Lower lobe of right lung (tissue), 2 donors: ENCODE data around the gene MTNR1A. TPM values are rescaled to one million over a fixed set of nuclear protein-coding genes. Genes with fewer than 3 reads are reported as not detected.

Experiments
- ATAC-seq, 2 donors: fragments of 200-7000 bp; cut with Tn5 transposase; one replicate each; pipeline ENCODE4 v1.9.1; 2020 to 2022; ENCODE audit warnings: mild to moderate bottlenecking in 2 of 2, moderate library complexity in 2 of 2
- DNase-seq: peaks from one replicate; pipeline ENCODE4 v3.0.0-alpha.2; 2020
- H3K27ac ChIP-seq: fragments of 200-600 bp; one replicate; pipeline ENCODE4 v1.8.0; 2022
- H3K27me3 ChIP-seq: fragments of 200-600 bp; one replicate; pipeline ENCODE4 v1.8.0; 2022; ENCODE audit warnings: low read depth
- H3K36me3 ChIP-seq: fragments of 200-600 bp; one replicate; pipeline ENCODE4 v1.8.0; 2022; ENCODE audit warnings: mild to moderate bottlenecking
- H3K4me1 ChIP-seq: fragments of 200-600 bp; one replicate; pipeline ENCODE4 v1.8.0; 2022
- H3K4me3 ChIP-seq: fragments of 200-600 bp; one replicate; pipeline ENCODE4 v1.8.0; 2022; ENCODE audit warnings: mild to moderate bottlenecking
- H3K9me3 ChIP-seq: fragments of 200-600 bp; one replicate; pipeline ENCODE4 v1.8.0; 2022
- intact Hi-C: fragments of 100-400 bp; cut with DNase I; formaldehyde crosslinking; loops from one replicate; pipeline ENCODE4 v1.11.0; 2022
- total RNA-seq: library from RNA; stranded (reverse); fragmentation: NEBNext Ultra II Directional; extraction: Animal tissue kit (Norgen Biotek cat#: 25700); gene quantifications from one replicate; pipeline ENCODE4 v1.2.1, GENCODE V29; 2021
- TF ChIP-seq, protein P1 (sequence below): fragments of 200-600 bp; IDR thresholded peaks from one replicate; pipeline ENCODE4 v1.8.0; 2022; ENCODE audit warnings: antibody characterized with exemption, mild to moderate bottlenecking
- donor health status: DM: no; HTN: yes; CAD: no; lungs with severe emphysema.

Gene MTNR1A
- total RNA-seq, 1 donor from 2014 or later: not detected

DNA sequence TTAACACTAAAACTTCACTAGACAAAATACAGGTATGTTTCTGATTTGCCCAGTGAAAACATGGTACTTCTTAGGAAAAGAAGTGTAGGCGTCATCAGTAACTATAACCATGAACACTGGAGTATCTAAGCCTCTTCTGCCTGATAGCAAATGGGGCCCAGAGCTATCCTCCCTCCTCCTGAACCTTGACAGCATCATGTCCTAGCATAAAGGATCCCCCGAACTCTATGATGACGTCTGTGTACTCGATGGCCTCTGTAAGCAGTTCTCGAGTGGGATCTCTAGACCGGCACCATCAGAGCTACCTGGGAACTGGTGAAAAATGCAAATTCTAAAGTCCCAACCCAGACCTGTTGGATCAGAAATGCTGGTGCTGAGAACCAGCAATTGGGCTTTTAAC, 36.3 kb upstream of the MTNR1A start:
- DNase-seq (no peak), ATAC-seq (no peak)
- TF ChIP-seq, protein P1, sequence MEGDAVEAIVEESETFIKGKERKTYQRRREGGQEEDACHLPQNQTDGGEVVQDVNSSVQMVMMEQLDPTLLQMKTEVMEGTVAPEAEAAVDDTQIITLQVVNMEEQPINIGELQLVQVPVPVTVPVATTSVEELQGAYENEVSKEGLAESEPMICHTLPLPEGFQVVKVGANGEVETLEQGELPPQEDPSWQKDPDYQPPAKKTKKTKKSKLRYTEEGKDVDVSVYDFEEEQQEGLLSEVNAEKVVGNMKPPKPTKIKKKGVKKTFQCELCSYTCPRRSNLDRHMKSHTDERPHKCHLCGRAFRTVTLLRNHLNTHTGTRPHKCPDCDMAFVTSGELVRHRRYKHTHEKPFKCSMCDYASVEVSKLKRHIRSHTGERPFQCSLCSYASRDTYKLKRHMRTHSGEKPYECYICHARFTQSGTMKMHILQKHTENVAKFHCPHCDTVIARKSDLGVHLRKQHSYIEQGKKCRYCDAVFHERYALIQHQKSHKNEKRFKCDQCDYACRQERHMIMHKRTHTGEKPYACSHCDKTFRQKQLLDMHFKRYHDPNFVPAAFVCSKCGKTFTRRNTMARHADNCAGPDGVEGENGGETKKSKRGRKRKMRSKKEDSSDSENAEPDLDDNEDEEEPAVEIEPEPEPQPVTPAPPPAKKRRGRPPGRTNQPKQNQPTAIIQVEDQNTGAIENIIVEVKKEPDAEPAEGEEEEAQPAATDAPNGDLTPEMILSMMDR: no peak
- H3K4me3 ChIP-seq: no peak overlapping the region
- peaks cover 61% of the 10 kb centered on the region for H3K36me3 ChIP-seq
- intact Hi-C loops: no loop called here
- no peak overlapping the region for H3K27ac ChIP-seq
- no peaks in the 10 kb centered on the region for H3K27me3 ChIP-seq
- no peaks in the 10 kb centered on the region for H3K9me3 ChIP-seq
- H3K4me1 ChIP-seq: no peaks in the 10 kb centered on the region

DNA sequence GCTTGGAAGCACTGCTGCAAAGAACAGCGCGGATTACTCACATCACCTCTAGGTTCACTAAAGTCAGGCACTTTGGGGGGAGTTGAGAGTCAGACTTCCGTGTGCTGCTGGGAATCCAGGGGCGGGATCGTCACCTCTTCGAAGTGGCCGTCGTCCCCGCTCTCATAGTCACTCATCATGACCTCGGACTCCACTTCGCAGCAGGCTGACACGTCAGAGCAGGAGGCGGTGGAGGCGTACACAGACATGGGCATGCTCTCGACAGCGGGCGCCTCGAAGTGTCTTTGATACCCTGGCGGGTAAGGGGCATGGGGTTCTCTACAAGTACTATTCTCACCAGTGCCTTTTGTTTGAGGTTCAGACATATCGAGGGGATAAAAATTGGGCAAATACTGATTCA, 33.1 kb upstream of the MTNR1A start:
- DNase-seq (no peak), ATAC-seq (no peak)
- Histone ChIP-seq H3K36me3 (peaks cover 33% of the 10 kb centered on the region), H3K4me3 (no peak overlapping the region), H3K27ac (no peak overlapping the region), H3K4me1 (no peaks in the 10 kb centered on the region), H3K27me3 (no peaks in the 10 kb centered on the region), H3K9me3 (no peaks in the 10 kb centered on the region)
- intact Hi-C loops: loop anchor here (10.0 kb wide), 1 partner anchor 284 kb away; no protein-coding TSS in a partner anchor
- TF ChIP-seq, protein P1: no peak

DNA sequence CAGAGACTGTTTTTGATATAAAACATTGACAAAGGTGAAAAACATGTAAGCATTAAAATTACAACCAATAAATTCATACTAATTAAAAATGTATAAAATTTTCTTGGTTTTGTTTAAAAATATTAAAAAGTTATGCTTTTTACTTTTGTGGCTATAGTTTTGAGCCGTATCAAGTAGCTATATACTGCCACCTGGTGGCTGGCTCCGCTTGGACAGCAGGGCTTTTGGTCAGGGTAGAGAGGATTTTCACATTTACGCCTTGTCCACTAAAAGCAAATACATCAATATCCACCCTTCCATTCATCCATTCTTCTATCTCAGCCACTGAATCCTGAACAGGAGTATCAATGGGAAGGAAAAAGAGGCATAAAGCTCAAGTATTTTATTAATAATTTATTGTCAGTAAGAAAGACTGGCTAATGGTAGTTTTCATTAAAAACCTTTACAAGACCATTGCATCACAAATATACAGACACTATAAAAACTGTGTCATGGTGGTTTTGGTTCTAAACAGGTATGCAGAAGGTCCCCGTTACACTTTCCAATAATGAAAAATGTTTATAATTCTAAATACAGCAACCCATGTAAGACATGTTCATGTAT, 32.1 kb upstream of the MTNR1A start:
- peak; percentile 65 to 78 for ATAC-seq
- intact Hi-C loops: loop anchor here (10.0 kb wide), 1 partner anchor 283 kb away; no protein-coding TSS in a partner anchor
- Histone ChIP-seq H3K9me3 (no peaks in the 10 kb centered on the region), H3K36me3 (peaks cover 25% of the 10 kb centered on the region), H3K4me3 (no peak overlapping the region), H3K27ac (no peak overlapping the region), H3K4me1 (no peaks in the 10 kb centered on the region), H3K27me3 (no peaks in the 10 kb centered on the region)
- DNase-seq: peak; percentile 68
- TF ChIP-seq, protein P1: peak; percentile 92

DNA sequence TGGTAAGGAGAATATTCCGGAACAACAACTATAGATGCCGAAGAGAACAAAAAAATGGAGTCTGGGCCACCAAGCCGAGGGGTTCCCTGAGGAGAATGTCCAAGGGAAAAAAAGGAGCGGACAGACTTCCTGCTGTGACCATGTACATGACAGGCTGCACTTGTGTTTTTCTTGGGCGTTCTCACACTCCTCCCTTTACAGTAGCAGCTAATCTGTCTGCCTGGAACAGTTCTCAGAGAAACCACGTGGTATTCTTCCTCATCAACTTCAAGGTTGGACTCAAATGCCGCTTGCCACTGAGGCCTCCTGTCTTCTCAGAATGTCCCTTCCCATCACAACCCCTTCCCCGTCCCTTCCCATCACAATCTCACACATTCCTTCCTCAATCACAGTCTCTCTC, 30.8 kb upstream of the MTNR1A start:
- no peak for ATAC-seq
- intact Hi-C loops: loop anchor here (10.0 kb wide), 1 partner anchor 281 kb away; no protein-coding TSS in a partner anchor
- no peaks in the 10 kb centered on the region for H3K27me3 ChIP-seq
- no peaks in the 10 kb centered on the region for H3K9me3 ChIP-seq
- H3K4me1 ChIP-seq: no peaks in the 10 kb centered on the region
- no peak overlapping the region for H3K4me3 ChIP-seq
- no peak for DNase-seq
- TF ChIP-seq, protein P1: no peak
- H3K27ac ChIP-seq: no peak overlapping the region
- peaks cover 25% of the 10 kb centered on the region for H3K36me3 ChIP-seq

DNA sequence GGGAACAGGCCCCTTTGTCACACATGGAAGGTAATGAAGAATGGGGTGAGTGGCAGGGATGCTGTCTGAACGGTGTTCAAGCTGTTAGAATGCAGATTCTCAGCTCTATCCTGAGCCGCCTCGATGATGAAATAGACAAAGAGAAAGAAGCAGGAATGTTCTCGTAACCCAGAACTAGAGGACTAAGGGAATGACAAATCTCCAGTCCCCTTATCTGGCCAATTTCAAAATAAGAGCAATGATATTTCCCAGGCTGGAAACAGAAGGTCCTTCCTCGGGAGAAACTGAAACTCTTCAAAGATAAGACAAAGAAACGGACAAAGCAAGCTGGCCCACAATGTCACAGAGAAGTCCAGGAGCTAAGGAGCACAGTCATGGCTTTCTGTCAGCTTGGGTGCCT, 29.5 kb upstream of the MTNR1A start:
- Histone ChIP-seq H3K27ac (no peak overlapping the region), H3K4me3 (no peak overlapping the region), H3K27me3 (no peaks in the 10 kb centered on the region), H3K36me3 (peaks cover 15% of the 10 kb centered on the region), H3K4me1 (no peaks in the 10 kb centered on the region), H3K9me3 (no peaks in the 10 kb centered on the region)
- TF ChIP-seq, protein P1: no peak
- ATAC-seq: no peak
- DNase-seq: no peak
- intact Hi-C loops: loop anchor here (10.0 kb wide), 1 partner anchor 280 kb away; no protein-coding TSS in a partner anchor
